Esophagus muscularis mucosa (tissue), 4 donors: ENCODE measurements around the gene PCBD1. TPM values are rescaled to one million over a fixed set of nuclear protein-coding genes. Genes with fewer than 3 reads are reported as not detected.
A peak's percentile ranks its signal among the peaks of the same experiment; 100 is the strongest.

Experiments
- DNase-seq: peaks from one replicate; pipeline ENCODE4 v3.0.0-alpha.2; 2017; ENCODE audit errors: extremely low spot score
- H3K27ac ChIP-seq, 4 donors: fragments of 200-600 bp; sonication (generic); replicated peaks in 1 of 4; 1 replicate in 3 of 4; 2 replicates in 1 of 4; pipeline ENCODE4 v1.5.1; 2016 to 2019; ENCODE audit warnings: mild to moderate bottlenecking in 1 of 4
- H3K27me3 ChIP-seq, 4 donors: fragments of 200-600 bp; sonication (generic); one replicate each; pipeline versions ENCODE4 v1.5.1 to v1.6.0; 2016 to 2019
- H3K36me3 ChIP-seq, 4 donors: fragments of 200-600 bp; sonication (generic); one replicate each; pipeline ENCODE4 v1.5.1; 2016 to 2019
- H3K4me1 ChIP-seq, 4 donors: fragments of 200-600 bp; sonication (generic); one replicate each; pipeline ENCODE4 v1.5.1; 2016 to 2019
- H3K4me3 ChIP-seq, 4 donors: fragments of 200-600 bp; sonication (generic); 1 replicate in 2 of 4; 2 replicates in 2 of 4; pipeline ENCODE4 v1.5.1; 2016 to 2019; ENCODE audit warnings: mild to moderate bottlenecking in 4 of 4, moderate library complexity in 1 of 4
- H3K9me3 ChIP-seq, 4 donors: fragments of 200-600 bp; sonication (generic); 1 replicate in 3 of 4; 2 replicates in 1 of 4; pipeline ENCODE4 v1.5.1; 2016 to 2019
- EP300 ChIP-seq: sonication (generic); formaldehyde crosslinking; IDR thresholded peaks from one replicate; pipeline ENCODE4 v1.6.1; 2017; ENCODE audit warnings: antibody characterized with exemption
- POLR2A ChIP-seq: fragments of 450-650 bp; IDR thresholded peaks from one replicate; pipeline ENCODE4 v1.6.1; 2017; ENCODE audit warnings: antibody characterized with exemption, moderate library complexity, mild to moderate bottlenecking, low read depth
- POLR2AphosphoS5 ChIP-seq, 2 donors: sonication (generic); formaldehyde crosslinking; IDR thresholded peaks; one replicate each; pipeline ENCODE4 v1.6.1; 2017; ENCODE audit warnings: antibody characterized with exemption in 2 of 2
- WGBS: methylation state at CpG from one replicate; pipeline ENCODE4 v1.1.5; 2018; 5-methylcytosine and 5-hydroxymethylcytosine counted together
- intact Hi-C: fragments of 100-400 bp; cut with DNase I; formaldehyde crosslinking; loops from one replicate; pipeline ENCODE4 v1.15.1; 2023
- total RNA-seq, 4 donors: library from RNA; depleted of rRNA; stranded (reverse); fragments of >200 nt; gene quantifications; one replicate each; pipeline versions ENCODE4 v1.1.0 to v1.2.1, GENCODE V29; 2016
- TF ChIP-seq, protein P1 (sequence below), 3 experiments: fragments of 200-600 bp in 2 of 3; fragments of 450-650 bp in 1 of 3; sonication (generic) in 2 of 3; IDR thresholded peaks; one replicate each; pipeline ENCODE4 v1.5.1; 2017 to 2019; ENCODE audit warnings: antibody characterized with exemption in 3 of 3, mild to moderate bottlenecking in 2 of 3, moderate library complexity in 1 of 3

Gene PCBD1
- total RNA-seq = 100 to 1,000 TPM in 2 of 4 donors, 10 to 100 TPM in 2; 56.1 to 112 (median 80.8) TPM

DNA sequence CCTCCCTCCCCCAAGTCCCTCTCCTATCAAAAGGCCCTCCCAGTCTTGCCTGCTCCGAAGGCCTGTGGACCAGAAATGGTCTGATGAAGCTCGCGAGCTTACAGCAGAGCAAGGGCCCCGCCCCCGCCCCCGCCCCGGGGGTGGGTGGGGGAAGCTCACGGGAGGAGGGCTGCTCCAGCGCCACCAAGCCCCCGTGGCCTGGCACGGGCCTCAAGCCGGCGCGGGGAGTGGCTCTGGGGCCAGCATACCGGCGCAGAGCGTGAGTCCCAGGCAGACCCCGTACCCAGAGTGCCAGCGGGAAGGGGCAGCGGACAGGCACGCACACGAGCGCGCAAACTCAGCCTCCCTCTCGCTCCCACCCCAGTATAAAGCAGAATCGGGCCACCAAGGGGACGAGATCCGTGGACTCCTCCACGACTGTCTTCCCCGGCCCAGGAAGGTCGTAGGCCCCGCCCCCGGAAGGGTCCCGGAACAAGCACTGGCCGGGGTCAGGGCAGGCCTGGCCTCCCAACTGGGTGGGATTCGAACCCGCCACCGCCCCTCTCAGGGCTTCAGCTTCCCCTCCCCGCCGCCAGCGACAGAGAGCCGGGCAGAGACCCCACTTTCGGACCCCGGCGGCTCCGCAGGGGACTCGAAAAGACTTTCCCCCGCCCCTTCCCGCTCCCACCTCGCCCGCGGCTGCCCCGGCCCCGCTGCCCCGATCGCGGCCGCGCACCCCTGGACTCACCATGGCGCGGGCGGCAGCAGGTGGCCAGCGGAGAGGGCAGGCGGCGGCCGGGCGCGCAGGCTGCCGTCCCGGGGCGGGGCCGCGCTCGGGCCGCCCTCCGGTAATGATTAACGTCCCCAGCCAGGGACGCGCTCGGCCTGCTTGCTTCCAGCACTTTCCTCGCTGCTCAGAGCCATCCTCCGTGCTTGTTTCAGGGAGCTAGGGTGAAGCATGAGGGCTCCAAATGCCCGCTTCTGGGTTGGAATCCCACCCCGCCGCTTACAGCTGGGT, at the start of gene PCBD1:
Gene PCBD1 (minus strand): TSS at position 762 of the 997 bp plus-strand sequence. CDS start 32 bp downstream, at position 730.
- intact Hi-C loops = no loop called here
- Histone ChIP-seq H3K27ac (peak within 1 kb of the TSS; percentile 88 to 98 (median 96)), H3K36me3 (peaks cover 14 to 26% (median 23%) of the 10 kb centered on the region in 4 donors), H3K4me3 (peak within 1 kb of the TSS; percentile 59 to 92 (median 89)), H3K9me3 (no peaks in the 10 kb centered on the region), H3K4me1 (peaks cover 21 to 37% (median 33%) of the 10 kb centered on the region in 4 donors), H3K27me3 (no peaks in the 10 kb centered on the region)
- 0% methylated on average over 8 of the region's 85 CpGs for WGBS
- peak; percentile 70 to 89 for TF ChIP-seq POLR2AphosphoS5 (IDR thresholded peaks at IDR 0.05)
- TF ChIP-seq, protein P1, sequence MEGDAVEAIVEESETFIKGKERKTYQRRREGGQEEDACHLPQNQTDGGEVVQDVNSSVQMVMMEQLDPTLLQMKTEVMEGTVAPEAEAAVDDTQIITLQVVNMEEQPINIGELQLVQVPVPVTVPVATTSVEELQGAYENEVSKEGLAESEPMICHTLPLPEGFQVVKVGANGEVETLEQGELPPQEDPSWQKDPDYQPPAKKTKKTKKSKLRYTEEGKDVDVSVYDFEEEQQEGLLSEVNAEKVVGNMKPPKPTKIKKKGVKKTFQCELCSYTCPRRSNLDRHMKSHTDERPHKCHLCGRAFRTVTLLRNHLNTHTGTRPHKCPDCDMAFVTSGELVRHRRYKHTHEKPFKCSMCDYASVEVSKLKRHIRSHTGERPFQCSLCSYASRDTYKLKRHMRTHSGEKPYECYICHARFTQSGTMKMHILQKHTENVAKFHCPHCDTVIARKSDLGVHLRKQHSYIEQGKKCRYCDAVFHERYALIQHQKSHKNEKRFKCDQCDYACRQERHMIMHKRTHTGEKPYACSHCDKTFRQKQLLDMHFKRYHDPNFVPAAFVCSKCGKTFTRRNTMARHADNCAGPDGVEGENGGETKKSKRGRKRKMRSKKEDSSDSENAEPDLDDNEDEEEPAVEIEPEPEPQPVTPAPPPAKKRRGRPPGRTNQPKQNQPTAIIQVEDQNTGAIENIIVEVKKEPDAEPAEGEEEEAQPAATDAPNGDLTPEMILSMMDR (IDR thresholded peaks at IDR 0.05) = no peak
- no peak for DNase-seq

DNA sequence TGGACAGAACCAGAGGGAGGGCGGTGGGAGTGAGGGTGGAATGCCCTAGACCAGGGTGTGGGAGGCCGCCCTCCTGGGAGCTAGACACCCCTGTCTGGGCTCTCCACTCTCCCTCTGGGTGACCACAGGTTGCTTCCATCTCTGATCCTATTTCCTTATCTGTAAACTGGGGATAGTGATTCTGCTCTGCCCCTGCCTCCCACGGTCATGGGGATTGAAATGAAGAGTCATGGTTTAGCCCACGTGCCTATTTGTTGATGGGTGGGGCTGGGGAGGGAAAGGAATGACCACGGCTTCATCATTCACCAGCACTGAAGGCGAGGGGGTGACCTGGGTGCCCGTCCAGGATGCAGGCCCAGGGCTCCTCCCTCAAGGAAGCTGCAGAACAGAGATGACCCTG, 49.3 kb upstream of the PCBD1 start:
- Histone ChIP-seq H3K27ac (no peak overlapping the region), H3K4me1 (peaks cover 0 to 3% (median 0%) of the 10 kb centered on the region in 4 donors), H3K27me3 (peaks cover 0 to 6% (median 0%) of the 10 kb centered on the region in 4 donors), H3K9me3 (no peaks in the 10 kb centered on the region), H3K36me3 (no peaks in the 10 kb centered on the region), H3K4me3 (no peak overlapping the region)
- intact Hi-C loops = no loop called here
- no peak for DNase-seq
- WGBS = 79% methylated on average over 5 of the region's 7 CpGs
- TF ChIP-seq POLR2AphosphoS5 (IDR thresholded peaks at IDR 0.05) (no peak), POLR2A (no peak), EP300 (no peak)
- TF ChIP-seq, protein P1 (IDR thresholded peaks at IDR 0.05) = no peak

DNA sequence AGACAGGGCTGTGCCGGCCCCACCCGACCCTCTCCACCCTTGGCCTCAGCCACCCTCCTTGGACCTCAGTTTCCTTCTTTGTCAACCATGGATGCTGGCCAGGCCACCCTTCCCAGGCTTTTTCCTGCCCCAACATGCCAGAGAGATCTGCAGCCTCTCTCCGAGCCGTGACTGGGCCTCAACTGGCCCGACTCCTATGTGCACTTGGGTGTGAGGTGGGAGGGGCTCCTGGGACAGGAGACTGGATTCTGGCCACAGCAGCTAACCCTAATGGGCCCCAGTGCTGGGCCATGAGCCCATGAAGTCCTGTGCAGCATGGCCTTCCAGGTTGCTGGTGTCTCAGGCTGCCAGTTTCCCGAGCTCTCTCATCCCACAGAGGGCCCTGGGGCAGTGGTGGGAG, 47.7 kb upstream of the PCBD1 start:
- H3K4me1 ChIP-seq = peaks cover 0 to 3% (median 0%) of the 10 kb centered on the region in 4 donors
- peaks cover 0 to 8% (median 0%) of the 10 kb centered on the region in 4 donors for H3K27me3 ChIP-seq
- no peak overlapping the region for H3K27ac ChIP-seq
- H3K36me3 ChIP-seq = no peaks in the 10 kb centered on the region
- DNase-seq = no peak
- intact Hi-C loops = no loop called here
- no peak overlapping the region for H3K4me3 ChIP-seq
- TF ChIP-seq POLR2AphosphoS5 (IDR thresholded peaks at IDR 0.05) (no peak), POLR2A (no peak), EP300 (no peak)
- TF ChIP-seq, protein P1 (IDR thresholded peaks at IDR 0.05) = no peak
- H3K9me3 ChIP-seq = no peaks in the 10 kb centered on the region
- WGBS = 83% methylated on average over 4 of the region's 6 CpGs

DNA sequence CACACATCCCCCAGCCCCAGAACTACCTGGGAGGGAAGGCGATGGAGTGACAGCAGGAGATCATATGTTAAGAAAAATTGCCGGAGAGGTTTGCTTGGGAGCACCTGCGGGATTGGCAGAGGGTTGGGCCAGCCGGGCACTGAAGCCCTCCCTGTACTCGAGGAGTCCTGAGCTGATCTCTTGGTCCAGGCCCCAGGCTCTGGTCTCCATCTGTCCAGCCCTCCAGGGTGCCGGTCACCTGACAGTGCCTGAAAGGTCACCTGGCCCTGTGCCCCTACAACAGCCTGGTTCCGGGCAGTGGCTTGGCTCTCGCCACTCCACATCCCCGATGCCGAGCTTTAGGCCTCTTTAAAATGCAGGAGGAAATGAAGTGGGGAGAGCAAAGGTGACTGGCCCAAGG, 47.3 kb upstream of the PCBD1 start:
- Histone ChIP-seq H3K9me3 (no peaks in the 10 kb centered on the region), H3K27me3 (peaks cover 0 to 8% (median 0%) of the 10 kb centered on the region in 4 donors), H3K4me1 (peaks cover 0 to 3% (median 0%) of the 10 kb centered on the region in 4 donors), H3K27ac (no peak overlapping the region), H3K36me3 (no peaks in the 10 kb centered on the region), H3K4me3 (no peak overlapping the region)
- intact Hi-C loops = no loop called here
- WGBS = 86% methylated on average over 10 of the region's 10 CpGs
- TF ChIP-seq, protein P1 (IDR thresholded peaks at IDR 0.05) = no peak
- TF ChIP-seq EP300 = no peak
- TF ChIP-seq POLR2AphosphoS5 (IDR thresholded peaks at IDR 0.05) = no peak
- TF ChIP-seq POLR2A = no peak
- DNase-seq = no peak
